ENCODE measurements around the gene GALNS.

- TF ChIP-seq, protein P1, sequence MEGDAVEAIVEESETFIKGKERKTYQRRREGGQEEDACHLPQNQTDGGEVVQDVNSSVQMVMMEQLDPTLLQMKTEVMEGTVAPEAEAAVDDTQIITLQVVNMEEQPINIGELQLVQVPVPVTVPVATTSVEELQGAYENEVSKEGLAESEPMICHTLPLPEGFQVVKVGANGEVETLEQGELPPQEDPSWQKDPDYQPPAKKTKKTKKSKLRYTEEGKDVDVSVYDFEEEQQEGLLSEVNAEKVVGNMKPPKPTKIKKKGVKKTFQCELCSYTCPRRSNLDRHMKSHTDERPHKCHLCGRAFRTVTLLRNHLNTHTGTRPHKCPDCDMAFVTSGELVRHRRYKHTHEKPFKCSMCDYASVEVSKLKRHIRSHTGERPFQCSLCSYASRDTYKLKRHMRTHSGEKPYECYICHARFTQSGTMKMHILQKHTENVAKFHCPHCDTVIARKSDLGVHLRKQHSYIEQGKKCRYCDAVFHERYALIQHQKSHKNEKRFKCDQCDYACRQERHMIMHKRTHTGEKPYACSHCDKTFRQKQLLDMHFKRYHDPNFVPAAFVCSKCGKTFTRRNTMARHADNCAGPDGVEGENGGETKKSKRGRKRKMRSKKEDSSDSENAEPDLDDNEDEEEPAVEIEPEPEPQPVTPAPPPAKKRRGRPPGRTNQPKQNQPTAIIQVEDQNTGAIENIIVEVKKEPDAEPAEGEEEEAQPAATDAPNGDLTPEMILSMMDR (IDR thresholded peaks at IDR 0.05): no peak
- no peak for TF ChIP-seq EZH2 (IDR thresholded peaks at IDR 0.05; ENCODE audit: borderline replicate concordance, insufficient read depth, low read depth, low read length, poor library complexity, severe bottlenecking)
Measured at GRCh38 chr16:88880226-88881006, 23.7 kb upstream of the GALNS start.

Measured in B cell (primary cell).